Adipose tissue (tissue), 3 donors: ENCODE data around the gene EFCC1. TPM values are rescaled to one million over a fixed set of nuclear protein-coding genes. Genes with fewer than 3 reads are reported as not detected.
"Not testable (repeated sequence)": the region's sequence is repeated elsewhere in the genome, so short reads cannot be mapped to it uniquely, and the experiment has no call there.

Experiments used
- H3K27ac ChIP-seq: one replicate; pipeline ENCODE4 v1.5.1; 2013; ENCODE audit warnings: low read depth, low read length
- WGBS, 3 donors: extraction: QIAGEN DNeasy Blood & Tissue Kit; methylation state at CpG; one replicate each; pipeline ENCODE4 v1.1.7; 2013; 5-methylcytosine and 5-hydroxymethylcytosine counted together
- polyA plus RNA-seq, 3 donors: library from polyadenylated mRNA; stranded (reverse); fragments of 200-250 nt; gene quantifications; one replicate each; pipeline ENCODE4 v1.2.3, GENCODE V29; 2013
- donor health status: healthy with polysubstance abuse.
- donor health status: Bipolar disorder and iron deficiency.
- donor health status: healthy.

EFCC1 gene
- polyA plus RNA-seq, 3 donors = 0.92 to 4.5 (median 1.3) TPM

GRCh38 chr3:129061023-129061887 lies 60.2 kb downstream of the EFCC1 start:
- 83 to 97% (median 83%) methylated on average over 18 to 19 of the region's 19 CpGs for WGBS, 3 donors
- no peak overlapping the region for H3K27ac ChIP-seq

- 88 to 93% (median 90%) methylated on average over 29 to 32 of the region's 32 CpGs for WGBS, 3 donors
- no peak overlapping the region for H3K27ac ChIP-seq
Measured at GRCh38 chr3:129061888-129062834, 61.1 kb downstream of the EFCC1 start.

DNA sequence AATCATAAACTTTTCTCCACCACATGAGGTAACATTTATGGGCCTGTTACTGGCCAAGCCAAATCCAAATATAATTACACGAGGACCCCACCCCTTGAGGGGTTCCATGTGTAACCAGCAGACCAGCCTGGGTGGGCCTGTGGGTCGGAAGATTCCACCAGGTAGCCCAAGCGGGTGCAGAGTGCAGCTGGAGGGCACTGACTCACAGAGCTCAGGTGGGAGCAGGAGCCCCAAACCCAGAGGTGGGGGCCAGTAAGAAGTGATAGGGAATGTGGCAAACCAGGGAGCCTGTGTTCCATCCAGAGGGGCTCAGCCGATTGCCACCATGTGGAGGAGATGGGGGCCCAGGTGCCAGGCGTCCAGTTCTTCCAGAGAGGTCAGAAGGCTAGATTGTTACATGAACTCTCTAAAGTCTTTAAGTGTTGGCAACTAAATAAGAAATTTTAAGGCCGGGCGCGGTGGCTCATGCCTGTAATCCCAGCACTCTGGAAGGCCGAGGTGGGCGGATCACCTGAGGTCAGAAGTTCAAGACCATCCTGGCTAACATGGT lies 62.1 kb downstream of the EFCC1 start:
- WGBS, 3 donors = 88 to 89% (median 88%) methylated on average over 10 of the region's 10 CpGs

DNA sequence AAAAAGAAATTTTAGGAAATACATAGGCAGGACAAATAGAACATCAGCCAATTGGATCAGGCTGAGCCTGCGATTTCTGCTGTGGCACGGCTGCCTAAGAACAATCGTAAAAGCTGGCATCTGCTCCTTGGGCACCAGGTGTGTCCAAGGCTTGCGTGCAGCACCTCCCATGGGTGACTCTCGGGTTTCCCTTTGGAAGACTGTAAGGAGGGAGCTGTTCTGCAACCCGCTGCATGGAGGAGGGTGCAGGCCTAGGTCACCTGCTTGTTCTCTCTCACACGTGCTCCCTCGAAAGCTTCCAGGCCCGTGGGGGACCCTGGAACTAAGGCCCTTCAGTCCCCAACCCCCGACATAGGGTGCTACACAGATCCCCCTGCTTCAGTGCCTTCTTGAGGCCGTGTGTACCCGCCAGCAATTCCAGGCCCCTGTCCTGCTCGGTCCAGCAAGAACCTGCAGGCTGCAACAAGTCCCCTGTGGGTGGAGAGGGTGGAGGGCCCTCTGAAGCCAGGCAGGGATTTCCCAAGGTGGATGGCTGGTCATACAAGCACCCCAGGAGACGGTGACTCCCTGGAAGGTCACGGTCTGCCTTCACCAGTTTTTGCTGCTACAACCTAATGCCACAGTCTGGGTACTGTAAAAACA lies 62.9 kb downstream of the EFCC1 start:
- H3K27ac ChIP-seq = no peak overlapping the region
- WGBS, 3 donors = 77 to 94% (median 92%) methylated on average over 15 of the region's 15 CpGs

More for the DNA sequence above, 62.1 kb downstream of the EFCC1 start:
- no peak overlapping the region for H3K27ac ChIP-seq

- H3K27ac ChIP-seq = no peak overlapping the region
- WGBS, 3 donors = 89 to 95% (median 93%) methylated on average over 14 of the region's 14 CpGs
Measured at GRCh38 chr3:129065016-129065719, 64.1 kb downstream of the EFCC1 start.

DNA sequence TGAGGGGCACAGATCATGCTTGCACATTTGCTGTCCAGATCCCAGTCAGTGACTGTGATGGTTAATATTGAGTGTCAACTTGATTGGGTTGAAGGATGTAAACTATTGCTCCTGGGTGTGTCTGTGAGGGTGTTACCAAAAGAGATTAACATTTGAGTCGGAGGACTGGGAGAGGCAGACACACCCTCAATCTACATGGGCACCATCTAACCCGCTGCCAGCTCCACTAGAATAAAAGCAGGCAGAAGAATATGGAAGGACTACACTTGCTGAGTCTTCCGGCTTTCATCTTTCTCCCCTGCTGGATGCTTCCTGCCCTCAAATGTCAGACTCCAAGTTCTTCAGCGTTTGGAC lies 64.6 kb downstream of the EFCC1 start:
- 79 to 87% (median 79%) methylated on average over 4 of the region's 4 CpGs for WGBS, 3 donors
- H3K27ac ChIP-seq = no peak overlapping the region

DNA sequence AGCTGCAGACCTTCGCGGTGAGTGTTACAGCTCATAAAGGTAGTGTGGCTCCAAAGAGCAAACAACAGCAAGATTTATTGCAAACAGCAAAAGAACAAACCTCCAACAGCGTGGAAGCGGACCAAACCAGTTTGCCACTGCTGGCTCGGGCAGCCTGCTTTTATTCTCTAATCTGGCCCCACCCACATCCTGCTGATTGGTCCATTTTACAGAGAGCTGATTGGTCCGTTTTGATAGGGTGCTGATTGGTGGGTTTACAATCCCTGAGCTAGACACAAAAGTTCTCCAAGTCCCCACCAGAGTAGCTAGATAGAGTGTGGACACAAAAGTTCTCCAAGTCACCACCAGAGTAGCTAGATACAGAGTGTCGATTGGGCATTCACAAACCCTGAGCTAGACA lies 66.6 kb downstream of the EFCC1 start:
- 36 to 95% (median 86%) methylated on average over 7 of the region's 7 CpGs for WGBS, 3 donors
- H3K27ac ChIP-seq = not testable (repeated sequence)

GRCh38 chr3:129068291-129068886 lies 67.3 kb downstream of the EFCC1 start:
- 10 to 18% (median 16%) methylated on average over 28 to 44 of the region's 44 CpGs for WGBS, 3 donors
- H3K27ac ChIP-seq = no peak overlapping the region

- 84 to 92% (median 86%) methylated on average over 13 of the region's 13 CpGs for WGBS, 3 donors
- H3K27ac ChIP-seq = not testable (repeated sequence)
Measured at GRCh38 chr3:129069313-129070085, 68.4 kb downstream of the EFCC1 start.

- WGBS, 3 donors = 66 to 88% (median 78%) methylated on average over 8 of the region's 8 CpGs
- no peak overlapping the region for H3K27ac ChIP-seq
Measured at GRCh38 chr3:129070086-129070885, 69.2 kb downstream of the EFCC1 start.

- 63 to 83% (median 80%) methylated on average over 7 of the region's 7 CpGs for WGBS, 3 donors
- H3K27ac ChIP-seq = no peak overlapping the region
Measured at GRCh38 chr3:129077222-129077621, 76.1 kb downstream of the EFCC1 start.

DNA sequence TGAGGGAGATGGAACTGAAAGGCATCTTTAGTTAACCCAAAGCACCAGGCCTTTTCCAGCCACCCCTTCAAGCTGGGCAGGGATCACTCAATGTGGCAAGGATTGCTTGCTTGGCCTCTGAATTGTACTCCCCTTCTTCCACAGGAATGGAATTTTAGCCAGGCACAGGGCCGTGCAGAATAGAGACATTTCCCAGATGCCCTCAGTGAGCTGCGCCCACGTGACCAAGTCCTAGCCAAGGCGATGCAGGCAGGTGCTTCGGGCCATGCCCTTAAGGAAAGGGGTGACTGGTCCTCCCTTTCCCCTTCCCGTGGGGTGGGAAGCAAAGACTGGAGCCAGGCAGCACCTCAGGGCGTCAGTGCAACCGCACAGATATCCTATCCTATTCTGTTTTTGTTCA lies 77.4 kb downstream of the EFCC1 start:
- H3K27ac ChIP-seq = no peak overlapping the region
- WGBS, 3 donors = 79 to 93% (median 83%) methylated on average over 8 of the region's 8 CpGs

DNA sequence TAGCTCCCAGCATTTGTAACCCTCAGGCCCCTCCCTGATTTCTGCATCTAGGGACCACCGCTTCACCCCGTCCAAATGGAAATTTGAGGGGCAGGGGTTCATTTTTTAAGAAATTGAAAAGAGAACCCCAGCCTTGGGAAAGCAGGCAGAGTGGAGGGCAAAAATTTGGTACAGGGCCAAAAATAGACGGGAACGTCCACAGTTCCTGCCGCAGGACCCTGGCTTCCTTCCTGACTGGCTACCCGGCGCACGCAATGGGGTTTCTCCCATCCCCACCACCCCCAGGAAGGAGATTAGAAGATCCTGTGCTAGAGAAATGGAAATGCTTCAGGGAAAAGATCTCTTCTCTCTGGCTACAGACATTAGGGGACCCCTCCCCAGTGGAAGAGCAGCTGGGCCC lies 80.4 kb downstream of the EFCC1 start:
- 61 to 65% (median 63%) methylated on average over 8 of the region's 8 CpGs for WGBS, 3 donors
- no peak overlapping the region for H3K27ac ChIP-seq

DNA sequence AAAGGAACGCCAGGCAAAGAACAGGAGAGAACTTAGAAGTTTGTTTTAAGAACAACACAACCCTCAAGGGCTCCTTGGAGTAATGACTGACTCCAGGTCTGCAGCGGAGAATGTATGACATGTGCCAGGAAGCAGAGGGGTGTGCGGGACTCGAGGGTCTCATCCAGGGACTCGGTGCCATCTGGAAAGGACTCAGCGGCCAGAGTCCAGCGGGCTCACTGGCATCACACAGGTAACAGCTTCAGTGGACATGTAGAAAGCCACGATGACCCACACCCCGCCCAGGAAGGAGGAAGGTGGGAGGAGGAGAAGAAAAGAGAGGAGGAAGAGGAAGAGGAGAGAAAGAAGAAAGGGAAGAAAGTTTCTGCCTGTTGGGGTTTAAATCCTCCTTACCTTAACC lies 80.9 kb downstream of the EFCC1 start:
- WGBS, 3 donors = 74 to 81% (median 76%) methylated on average over 9 of the region's 9 CpGs
- H3K27ac ChIP-seq = no peak overlapping the region

- H3K27ac ChIP-seq = no peak overlapping the region
- WGBS, 3 donors = 73 to 86% (median 83%) methylated on average over 6 of the region's 6 CpGs
Measured at GRCh38 chr3:129084501-129084900, 83.4 kb downstream of the EFCC1 start.

- 91 to 94% (median 91%) methylated on average over 11 to 12 of the region's 12 CpGs for WGBS, 3 donors
- H3K27ac ChIP-seq = no peak overlapping the region
Measured at GRCh38 chr3:129085165-129085715, 84.1 kb downstream of the EFCC1 start.
